ENCODE measurements around the gene C2CD4C. TPM values are rescaled to one million over a fixed set of nuclear protein-coding genes. Genes with fewer than 3 reads are reported as not detected.

C2CD4C gene
- total RNA-seq, 1 experiment from 2014 or later, result 14.6 TPM

- Histone ChIP-seq H4K8ac (replicated peaks; ENCODE audit: insufficient read length, low read depth, low read length) (no peak overlapping the region), H3K79me2 (ENCODE audit: insufficient read depth, low read length) (no peaks in the 10 kb centered on the region), H3K9ac (ENCODE audit: extremely low read depth, insufficient read length, low read length) (no peak overlapping the region), H2BK12ac (ENCODE audit: insufficient read length, low read depth, low read length) (no peak overlapping the region), H3K4ac (ENCODE audit: low read depth, low read length) (no peak overlapping the region), H2BK5ac (ENCODE audit: insufficient read length, low read length) (no peak overlapping the region), H3K14ac (ENCODE audit: insufficient read depth, low read length) (no peak overlapping the region), H3T11ph (ENCODE audit: low read length) (no peak overlapping the region), H2AFZ (ENCODE audit: low read length) (no peak overlapping the region), H3K4me2 (ENCODE audit: insufficient read depth, insufficient read length, low read length) (no peak overlapping the region), H3K27me3 (ENCODE audit: insufficient read depth, low read length) (no peaks in the 10 kb centered on the region; the same call in 1 of the 2 replicates), H3K18ac (ENCODE audit: insufficient read length, low read depth, low read length) (no peak overlapping the region), H2BK15ac (ENCODE audit: low read depth, low read length) (no peak overlapping the region), H4K5ac (ENCODE audit: insufficient read length, low read depth, low read length) (no peak overlapping the region), H4K91ac (ENCODE audit: insufficient read length, low read depth, low read length) (no peak overlapping the region), H3K27ac (ENCODE audit: insufficient read length, low read depth, low read length) (no peak overlapping the region), H3K23ac (ENCODE audit: insufficient read length, low read depth, low read length) (no peak overlapping the region), H3K23me2 (ENCODE audit: insufficient read length, low read depth, low read length, poor library complexity, severe bottlenecking) (no peaks in the 10 kb centered on the region), H3K56ac (ENCODE audit: insufficient read length, low read depth, low read length) (no peak overlapping the region), H3K4me1 (ENCODE audit: insufficient read depth, low read length) (no peaks in the 10 kb centered on the region), H2BK20ac (ENCODE audit: low read depth, low read length, poor library complexity, severe bottlenecking) (no peak overlapping the region), H2AK5ac (ENCODE audit: insufficient read length, low read length) (no peak overlapping the region), H3K9me3 (ENCODE audit: control insufficient read depth, low read depth, low read length) (no peaks in the 10 kb centered on the region), H4K20me1 (ENCODE audit: control insufficient read depth, insufficient read depth, insufficient read length) (no peaks in the 10 kb centered on the region), H3K79me1 (ENCODE audit: insufficient read depth, low read depth, low read length, poor library complexity, severe bottlenecking) (no peaks in the 10 kb centered on the region), H2BK120ac (ENCODE audit: low read depth, low read length, poor library complexity, severe bottlenecking) (no peak overlapping the region)
- TF ChIP-seq CTCF (conservative IDR thresholded peaks at IDR 0.05), result no peak
- H3K4me3 Mint-ChIP-seq, result no peak overlapping the region
- peaks cover 3 to 8% of the 10 kb centered on the region in 2 experiments; a peak in 2 of 5 replicates for H3K9me3 Mint-ChIP-seq
- no peak for DNase-seq
- no peaks in the 10 kb centered on the region; a peak in 1 of 7 replicates for H3K36me3 Mint-ChIP-seq (ENCODE audit: insufficient read depth in 1 of 3, low read depth in 3 of 3)
- WGBS (ENCODE audit: extremely low coverage, insufficient read length, low lambda C conversion rate), result no CpG with 5 or more reads among the region's 11 CpGs
- H3K27me3 Mint-ChIP-seq (ENCODE audit: low read depth), result peaks cover 23% of the 10 kb centered on the region
- peaks cover 0 to 5% of the 10 kb centered on the region in 2 experiments; a peak in 2 of 4 replicates for H3K4me1 Mint-ChIP-seq
- no peak overlapping the region for H3K27ac Mint-ChIP-seq
Measured at GRCh38 chr19:362683-363082, 46.3 kb downstream of the C2CD4C start.
